Breast epithelium (tissue), 3 donors: Measurements from ENCODE around the gene MIOS.

ENCODE experiments used
- POLR2A ChIP-seq: fragments of 450-650 bp; IDR thresholded peaks from one replicate; pipeline ENCODE4 v1.6.1; 2016; ENCODE audit warnings: antibody characterized with exemption, mild to moderate bottlenecking, moderate library complexity
- POLR2AphosphoS5 ChIP-seq, 3 donors: sonication (generic); formaldehyde crosslinking; IDR thresholded peaks; one replicate each; pipeline ENCODE4 v1.6.1; 2017; ENCODE audit warnings: antibody characterized with exemption in 3 of 3
- TF ChIP-seq, protein P1 (sequence below), 3 donors: fragments of 450-650 bp; IDR thresholded peaks; one replicate each; pipeline ENCODE4 v1.5.1; 2016 to 2017; ENCODE audit warnings: antibody characterized with exemption in 3 of 3, mild to moderate bottlenecking in 3 of 3, moderate library complexity in 3 of 3

- TF ChIP-seq, protein P1, sequence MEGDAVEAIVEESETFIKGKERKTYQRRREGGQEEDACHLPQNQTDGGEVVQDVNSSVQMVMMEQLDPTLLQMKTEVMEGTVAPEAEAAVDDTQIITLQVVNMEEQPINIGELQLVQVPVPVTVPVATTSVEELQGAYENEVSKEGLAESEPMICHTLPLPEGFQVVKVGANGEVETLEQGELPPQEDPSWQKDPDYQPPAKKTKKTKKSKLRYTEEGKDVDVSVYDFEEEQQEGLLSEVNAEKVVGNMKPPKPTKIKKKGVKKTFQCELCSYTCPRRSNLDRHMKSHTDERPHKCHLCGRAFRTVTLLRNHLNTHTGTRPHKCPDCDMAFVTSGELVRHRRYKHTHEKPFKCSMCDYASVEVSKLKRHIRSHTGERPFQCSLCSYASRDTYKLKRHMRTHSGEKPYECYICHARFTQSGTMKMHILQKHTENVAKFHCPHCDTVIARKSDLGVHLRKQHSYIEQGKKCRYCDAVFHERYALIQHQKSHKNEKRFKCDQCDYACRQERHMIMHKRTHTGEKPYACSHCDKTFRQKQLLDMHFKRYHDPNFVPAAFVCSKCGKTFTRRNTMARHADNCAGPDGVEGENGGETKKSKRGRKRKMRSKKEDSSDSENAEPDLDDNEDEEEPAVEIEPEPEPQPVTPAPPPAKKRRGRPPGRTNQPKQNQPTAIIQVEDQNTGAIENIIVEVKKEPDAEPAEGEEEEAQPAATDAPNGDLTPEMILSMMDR (IDR thresholded peaks at IDR 0.05), result no peak
- TF ChIP-seq POLR2A, result no peak
- TF ChIP-seq POLR2AphosphoS5 (IDR thresholded peaks at IDR 0.05), result no peak
Observed at GRCh38 chr7:7556852-7557251, 9.8 kb upstream of the MIOS start.
